A673 (cell line): ENCODE measurements around the gene TUBA4A. TPM values are rescaled to one million over a fixed set of nuclear protein-coding genes. Genes with fewer than 3 reads are reported as not detected.

Experiments
- BruUV-seq: library from RNA; stranded (reverse); fragments of 400-500 nt; replicated peaks from 2 replicates; lab custom pipeline; 2021; lab: Mats Ljungman, UMichigan
- CTCF ChIA-PET: fragments of 300-600 bp; sonication (Branson Sonifier 250); formaldehyde crosslinking; loops from one replicate; lab custom pipeline; 2022; ENCODE audit warnings: antibody characterized with exemption; lab: Charles Lee
- POLR2A ChIA-PET: fragments of 300-600 bp; sonication (Branson Sonifier 250); formaldehyde crosslinking; loops from one replicate; lab custom pipeline; 2022; ENCODE audit warnings: antibody characterized with exemption; ENCODE audit not compliant: low non-redundant PET; lab: Charles Lee
- DNase-seq: peaks from one replicate; pipeline ENCODE4 v3.0.0-alpha.2; 2015; ENCODE audit warnings: low spot score
- H3K27ac ChIP-seq: fragments of 200-600 bp; sonication (generic); 2 replicates; pipeline ENCODE4 v1.5.1; 2016; ENCODE audit warnings: mixed run types, low read depth, mild to moderate bottlenecking, mixed read lengths, antibody characterized with exemption, low read length; ENCODE audit not compliant: poor library complexity, severe bottlenecking
- H3K27me3 ChIP-seq: fragments of 200-600 bp; sonication (generic); replicated peaks from 2 replicates; pipeline ENCODE4 v1.6.1; 2017; ENCODE audit warnings: mixed run types, low read depth, mild to moderate bottlenecking, mixed read lengths, antibody characterized with exemption, low read length; ENCODE audit not compliant: insufficient read depth, poor library complexity
- H3K36me3 ChIP-seq: fragments of 200-600 bp; sonication (generic); 2 replicates; pipeline ENCODE4 v1.6.1; 2016; ENCODE audit warnings: mixed run types, mild to moderate bottlenecking, mixed read lengths, antibody characterized with exemption, low read length; ENCODE audit not compliant: insufficient read depth, poor library complexity, severe bottlenecking
- H3K4me1 ChIP-seq: fragments of 200-600 bp; sonication (generic); 2 replicates; pipeline ENCODE4 v1.6.1; 2017; ENCODE audit warnings: mixed run types, mild to moderate bottlenecking, mixed read lengths, antibody characterized with exemption, low read length; ENCODE audit not compliant: insufficient read depth, poor library complexity, severe bottlenecking
- H3K4me3 ChIP-seq: fragments of 200-600 bp; sonication (generic); 2 replicates; pipeline ENCODE4 v1.5.1; 2016; ENCODE audit warnings: low read depth, mixed run types, mild to moderate bottlenecking, mixed read lengths, low read length; ENCODE audit not compliant: poor library complexity, severe bottlenecking
- H3K9me3 ChIP-seq: fragments of 200-600 bp; sonication (generic); 2 replicates; pipeline ENCODE4 v1.6.1; 2016; ENCODE audit warnings: mixed run types, low read depth, mild to moderate bottlenecking, mixed read lengths, antibody characterized with exemption, low read length; ENCODE audit not compliant: poor library complexity, severe bottlenecking
- CTCF ChIP-seq: fragments of 300-800, 200-600 bp; sonication (generic); conservative IDR thresholded peaks from 2 replicates; pipeline ENCODE4 v1.5.1; 2017; ENCODE audit warnings: low read depth, mild to moderate bottlenecking, antibody characterized with exemption, low read length, moderate library complexity, mixed read lengths
- EZH2 ChIP-seq: fragments of 200-600 bp; sonication (generic); IDR thresholded peaks from 2 replicates; pipeline ENCODE4 v1.6.1; 2017; ENCODE audit warnings: borderline replicate concordance, low read depth, mild to moderate bottlenecking, mixed read lengths, antibody characterized with exemption, low read length; ENCODE audit not compliant: poor library complexity, severe bottlenecking
- intact Hi-C: fragments of 100-400 bp; cut with micrococcal nuclease; formaldehyde crosslinking; loops from one replicate; pipeline ENCODE4 v1.10.0; 2022; ENCODE audit not compliant: unreplicated experiment
- total RNA-seq: library from RNA; stranded (reverse); gene quantifications from 2 replicates; pipeline ENCODE4 v1.2.3, GENCODE V29; 2021

Gene TUBA4A
- total RNA-seq, 1 experiment from 2014 or later = 68.0 TPM

GRCh38 chr2:219270055-219270372 is 16.3 kb upstream of the TUBA4A start:
- ChIA-PET POLR2A (no interaction called here), CTCF (no interaction called here)
- H3K27ac ChIP-seq = no peak overlapping the region
- no peaks in the 10 kb centered on the region for H3K4me1 ChIP-seq
- no peak for DNase-seq
- no peaks in the 10 kb centered on the region for H3K27me3 ChIP-seq
- intact Hi-C loops = no loop called here
- H3K4me3 ChIP-seq = no peak overlapping the region
- no TSS peak for BruUV-seq
- H3K9me3 ChIP-seq = no peaks in the 10 kb centered on the region
- no peak for TF ChIP-seq CTCF
- no peak for TF ChIP-seq EZH2
- H3K36me3 ChIP-seq = no peaks in the 10 kb centered on the region

GRCh38 chr2:219269362-219270054 is 15.8 kb upstream of the TUBA4A start:
- intact Hi-C loops = no loop called here
- H3K27ac ChIP-seq = no peak overlapping the region
- TF ChIP-seq EZH2 (no peak), CTCF (no peak)

GRCh38 chr2:219268294-219268693 is 14.6 kb upstream of the TUBA4A start:
- POLR2A ChIA-PET = no interaction called here
- no peaks in the 10 kb centered on the region for H3K36me3 ChIP-seq
- CTCF ChIA-PET = interaction anchor here (0.8 kb wide), 1 partner anchor 10 kb away, joined by 3 read pairs; no protein-coding TSS in a partner anchor
- H3K9me3 ChIP-seq = no peaks in the 10 kb centered on the region
- H3K27me3 ChIP-seq = no peaks in the 10 kb centered on the region
- TF ChIP-seq CTCF (no peak), EZH2 (no peak)
- H3K27ac ChIP-seq = no peak overlapping the region
- H3K4me1 ChIP-seq = no peaks in the 10 kb centered on the region
- H3K4me3 ChIP-seq = no peak overlapping the region
- DNase-seq = no peak
- intact Hi-C loops = no loop called here
- no TSS peak for BruUV-seq

More at GRCh38 chr2:219269362-219270054, 15.8 kb upstream of the TUBA4A start:
- DNase-seq = no peak
- Histone ChIP-seq H3K27me3 (no peaks in the 10 kb centered on the region), H3K4me1 (no peaks in the 10 kb centered on the region), H3K4me3 (no peak overlapping the region), H3K9me3 (no peaks in the 10 kb centered on the region), H3K36me3 (no peaks in the 10 kb centered on the region)
- ChIA-PET POLR2A (no interaction called here), CTCF (no interaction called here)
- no TSS peak for BruUV-seq
